Kidney tubule cell (primary cell): ENCODE measurements around the gene HEXB.
A peak's percentile ranks its signal among the peaks of the same experiment; 100 is the strongest.
"Not testable (repeated sequence)": the region's sequence is repeated elsewhere in the genome, so short reads cannot be mapped to it uniquely, and the experiment has no call there.

Experiments used
- DNase-seq: peaks from one replicate; pipeline ENCODE4 v3.0.0-alpha.2; 2018; ENCODE audit warnings: low spot score

HEXB gene

GRCh38 chr5:74659172-74659571 lies 25.9 kb upstream of the HEXB start:
- DNase-seq = no peak

GRCh38 chr5:74660140-74660539 lies 24.9 kb upstream of the HEXB start:
- peak; percentile 30 for DNase-seq

- DNase-seq = no peak
Measured at GRCh38 chr5:74660873-74661272, 24.2 kb upstream of the HEXB start.

- DNase-seq = no peak
Measured at GRCh38 chr5:74664551-74664950, 20.5 kb upstream of the HEXB start.

GRCh38 chr5:74665273-74665672 lies 19.8 kb upstream of the HEXB start:
- DNase-seq = no peak

- no peak for DNase-seq
Measured at GRCh38 chr5:74665816-74666215, 19.2 kb upstream of the HEXB start.

GRCh38 chr5:74667396-74667795 lies 17.6 kb upstream of the HEXB start:
- DNase-seq = peak; percentile 63

- DNase-seq = no peak
Measured at GRCh38 chr5:74669821-74670220, 15.2 kb upstream of the HEXB start.

- no peak for DNase-seq
Measured at GRCh38 chr5:74670396-74671038, 14.5 kb upstream of the HEXB start.

GRCh38 chr5:74672215-74672877 lies 12.7 kb upstream of the HEXB start:
- DNase-seq = no peak

GRCh38 chr5:74673011-74673790 lies 11.8 kb upstream of the HEXB start:
- DNase-seq = peak; percentile 45

GRCh38 chr5:74676466-74676865 lies 8.6 kb upstream of the HEXB start:
- DNase-seq = not testable (repeated sequence)

GRCh38 chr5:74678123-74678522 lies 6.9 kb upstream of the HEXB start:
- not testable (repeated sequence) for DNase-seq

GRCh38 chr5:74679300-74679699 lies 5.7 kb upstream of the HEXB start:
- DNase-seq = not testable (repeated sequence)

- peak; percentile 66 for DNase-seq
Measured at GRCh38 chr5:74679966-74680365, 5.1 kb upstream of the HEXB start.

- no peak for DNase-seq
Measured at GRCh38 chr5:74685979-74686631, 1.1 kb downstream of the HEXB start.

- DNase-seq = peak; percentile 14
Measured at GRCh38 chr5:74686962-74687751, 2.1 kb downstream of the HEXB start.

GRCh38 chr5:74693191-74693590 lies 8.2 kb downstream of the HEXB start:
- DNase-seq = peak; percentile 13

GRCh38 chr5:74717596-74717995 lies 32.6 kb downstream of the HEXB start:
- no peak for DNase-seq

- DNase-seq = no peak
Measured at GRCh38 chr5:74722271-74722670, 37.2 kb downstream of the HEXB start.

- DNase-seq = no peak
Measured at GRCh38 chr5:74725331-74725730, 40.3 kb downstream of the HEXB start.

GRCh38 chr5:74736759-74737158 lies 51.7 kb downstream of the HEXB start:
- no peak for DNase-seq
